K562 (cell line): ENCODE results near the gene FKBP8. TPM values are rescaled to one million over a fixed set of nuclear protein-coding genes. Genes with fewer than 3 reads are reported as not detected.

Experiments used
- ATF7 ChIP-seq: fragments of 450-650 bp; IDR thresholded peaks from 2 replicates; pipeline ENCODE4 v1.7.1; 2014; ENCODE audit warnings: mild to moderate bottlenecking, moderate library complexity
- ETV6 ChIP-seq, 3 experiments: fragments of 150-350 bp in 1 of 3; sonication (generic) in 1 of 3; formaldehyde crosslinking in 1 of 3; IDR thresholded peaks; 2 replicates each; pipeline versions ENCODE4 v1.6.1 to v1.8.0; 2014 to 2022; ENCODE audit warnings: borderline replicate concordance in 2 of 3, low read depth in 2 of 3, antibody characterized with exemption in 1 of 3, low read length in 1 of 3, mild to moderate bottlenecking in 1 of 3, missing genetic modification reagents in 1 of 3
- FOXM1 ChIP-seq, 2 experiments: fragments of 450-650 bp in 1 of 2; sonication (generic) in 1 of 2; formaldehyde crosslinking in 1 of 2; IDR thresholded peaks; 2 replicates each; pipeline versions ENCODE4 v1.6.1 to v1.9.0; 2017 to 2022; ENCODE audit warnings: low read depth in 2 of 2, mild to moderate bottlenecking in 2 of 2, missing genetic modification reagents in 1 of 2, moderate library complexity in 1 of 2
- NCOA6 ChIP-seq: fragments of 450-650 bp; IDR thresholded peaks from 2 replicates; pipeline ENCODE4 v1.6.1; 2017; ENCODE audit warnings: mild to moderate bottlenecking
- NR2F6 ChIP-seq: fragments of 450-650 bp; formaldehyde crosslinking; IDR thresholded peaks from 2 replicates; pipeline ENCODE4 v1.4.0; 2020; ENCODE audit warnings: mild to moderate bottlenecking
- PHTF2 ChIP-seq: fragments of 250-450 bp; sonication (Bioruptor Pico); IDR thresholded peaks from 2 replicates; pipeline ENCODE4 v1.5.0; 2021; ENCODE audit warnings: mild to moderate bottlenecking
- SAP30 ChIP-seq: fragments of 200-600 bp; sonication (generic); IDR thresholded peaks from 2 replicates; pipeline ENCODE4 v1.6.1; 2012; ENCODE audit warnings: borderline replicate concordance, low read depth, mild to moderate bottlenecking, moderate library complexity, low read length, control low read depth, inconsistent platforms; ENCODE audit not compliant: insufficient read depth, poor library complexity, severe bottlenecking
- SREBF1 ChIP-seq: fragments of 150-350 bp; IDR thresholded peaks from 2 replicates; pipeline ENCODE4 v1.6.1; 2014; ENCODE audit warnings: antibody characterized with exemption, low read depth, low read length, borderline replicate concordance
- ZNF165 ChIP-seq: fragments of 250-450 bp; sonication (Bioruptor Pico); IDR thresholded peaks from 2 replicates; pipeline ENCODE4 v1.4.0; 2020; ENCODE audit warnings: borderline replicate concordance
- ZNF239 ChIP-seq: fragments of 250-450 bp; sonication (Bioruptor Pico); IDR thresholded peaks from 2 replicates; pipeline ENCODE4 v1.4.0; 2020; ENCODE audit warnings: mild to moderate bottlenecking
- ZNF79 ChIP-seq: fragments of 250-450 bp; sonication (Bioruptor Pico); IDR thresholded peaks from 2 replicates; pipeline ENCODE4 v1.4.0; 2020; ENCODE audit warnings: low read depth, mild to moderate bottlenecking, moderate library complexity
- polyA plus RNA-seq, 8 experiments: library from polyadenylated mRNA; depleted of rRNA in 4 of 8; stranded (reverse) in 5 of 8; unstranded in 3 of 8; fragments of >200 nt; fragmentation: Nextera tagmentation in 2 of 8; fragmentation: Illumina TruSeq in 1 of 8; extraction: Ambion mirVana in 2 of 8; extraction: Trizol in 1 of 8; gene quantifications; 2 replicates each; pipeline versions ENCODE4 v1.2.1 to v1.2.3, GENCODE V29; 2011 to 2014; ENCODE audit warnings: inconsistent platforms in 1 of 8, missing spikeins in 1 of 8
- total RNA-seq, 7 experiments: library from RNA; depleted of rRNA in 6 of 7; stranded (reverse); fragments of >200 nt in 6 of 7; fragmentation: Illumina TruSeq in 2 of 7; extraction: Trizol in 2 of 7; gene quantifications; 2 replicates each; pipeline versions ENCODE4 v1.2.1 to v1.2.3, GENCODE V29; 2011 to 2021; ENCODE audit warnings: low replicate concordance in 1 of 7
- TF ChIP-seq, protein P1 (sequence below), 2 experiments: fragments of 200-800 bp in 1 of 2; sonication (Bioruptor generic) in 1 of 2; sonication (generic) in 1 of 2; formaldehyde crosslinking in 1 of 2; IDR thresholded peaks in 1 of 2; conservative IDR thresholded peaks in 1 of 2; 2 replicates each; pipeline versions ENCODE4 v1.5.0 to v1.6.1; 2016 to 2020; ENCODE audit warnings: missing compliant biosample characterization in 1 of 2, missing genetic modification characterization in 1 of 2, missing genetic modification reagents in 1 of 2
- TF ChIP-seq, protein P2 (sequence below): IDR thresholded peaks from 2 replicates; pipeline ENCODE4 v1.6.1; 2011; ENCODE audit warnings: borderline replicate concordance, low read depth, mild to moderate bottlenecking, moderate library complexity, low read length; ENCODE audit not compliant: insufficient read depth, poor library complexity, severe bottlenecking
- TF ChIP-seq, protein P3 (sequence below): fragments of 200-800 bp; sonication (Bioruptor generic); IDR thresholded peaks from 2 replicates; pipeline ENCODE4 v1.6.1; 2017; ENCODE audit warnings: missing genetic modification characterization, missing compliant biosample characterization
- TF ChIP-seq, protein P4 (sequence below), 2 experiments: fragments of 450-650 bp in 1 of 2; IDR thresholded peaks; 2 replicates each; pipeline ENCODE4 v1.6.1; 2011 to 2017; ENCODE audit warnings: low read depth in 2 of 2, antibody characterized with exemption in 1 of 2, borderline replicate concordance in 1 of 2, low read length in 1 of 2, mild to moderate bottlenecking in 1 of 2, mixed read lengths in 1 of 2; ENCODE audit not compliant: control insufficient read depth in 1 of 2
- TF ChIP-seq, protein P5 (sequence below): sonication (generic); formaldehyde crosslinking; IDR thresholded peaks from 2 replicates; pipeline ENCODE4 v1.8.0; 2022; ENCODE audit warnings: missing genetic modification reagents, mild to moderate bottlenecking, borderline replicate concordance

The FKBP8 gene
- total and polyA plus RNA-seq, 9 of the 15 experiments (the other 6 are each of a cell fraction or from before 2014, with no cell fraction given): 0.46 to 236 (median 104) TPM

DNA sequence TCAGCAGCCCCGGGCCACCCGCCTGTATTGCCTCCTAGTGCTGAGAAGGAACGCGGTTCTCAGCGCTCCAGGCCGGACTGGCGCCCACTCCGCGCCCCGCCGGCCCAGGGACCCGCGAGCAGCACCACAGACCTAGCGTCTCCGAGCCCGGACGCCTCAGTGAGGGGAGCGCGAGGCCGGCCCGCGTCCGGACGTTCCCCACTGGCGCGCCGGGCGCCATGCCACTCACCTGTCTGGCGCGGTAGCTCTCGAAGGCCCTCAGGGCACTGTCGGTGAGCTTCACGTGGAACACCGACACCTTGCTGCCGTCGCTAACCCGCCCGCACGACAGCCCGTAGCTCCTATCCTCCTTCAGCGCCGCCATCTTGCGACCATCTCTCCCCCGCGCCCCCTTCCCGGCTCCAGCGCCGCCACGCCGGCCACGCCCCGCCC lies 21.7 kb downstream of the FKBP8 start, which contains the start of gene ELL (continued):
- TF ChIP-seq, protein P1, sequence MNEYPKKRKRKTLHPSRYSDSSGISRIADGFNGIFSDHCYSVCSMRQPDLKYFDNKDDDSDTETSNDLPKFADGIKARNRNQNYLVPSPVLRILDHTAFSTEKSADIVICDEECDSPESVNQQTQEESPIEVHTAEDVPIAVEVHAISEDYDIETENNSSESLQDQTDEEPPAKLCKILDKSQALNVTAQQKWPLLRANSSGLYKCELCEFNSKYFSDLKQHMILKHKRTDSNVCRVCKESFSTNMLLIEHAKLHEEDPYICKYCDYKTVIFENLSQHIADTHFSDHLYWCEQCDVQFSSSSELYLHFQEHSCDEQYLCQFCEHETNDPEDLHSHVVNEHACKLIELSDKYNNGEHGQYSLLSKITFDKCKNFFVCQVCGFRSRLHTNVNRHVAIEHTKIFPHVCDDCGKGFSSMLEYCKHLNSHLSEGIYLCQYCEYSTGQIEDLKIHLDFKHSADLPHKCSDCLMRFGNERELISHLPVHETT (CRISPR knock-in tag; conservative IDR thresholded peaks at IDR 0.05 in 1 of 2, IDR thresholded peaks at IDR 0.05 in 1 of 2): peak in 1 of 2 experiments; percentile 35; a peak in 2 of 4 replicates
- TF ChIP-seq NR2F6 (CRISPR knock-in tag) (no peak), ZNF239 (CRISPR knock-in tag) (no peak), ZNF79 (CRISPR knock-in tag) (no peak), ETV6 (IDR thresholded peaks at IDR 0.05; ENCODE audit: borderline replicate concordance in 1 of 2, low read depth in 2 of 2, low read length in 1 of 2) (no peak), ETV6 (CRISPR knock-in tag; IDR thresholded peaks at IDR 0.05; ENCODE audit: borderline replicate concordance) (no peak; the same call in 1 of the 2 replicates), FOXM1 (IDR thresholded peaks at IDR 0.05; ENCODE audit: low read depth) (no peak), FOXM1 (CRISPR knock-in tag; IDR thresholded peaks at IDR 0.05; ENCODE audit: low read depth) (no peak), ZNF165 (CRISPR knock-in tag) (no peak), NCOA6 (no peak), SREBF1 (no peak), ATF7 (no peak), SAP30 (peak; percentile 93), PHTF2 (CRISPR knock-in tag) (no peak)
- TF ChIP-seq, protein P2, sequence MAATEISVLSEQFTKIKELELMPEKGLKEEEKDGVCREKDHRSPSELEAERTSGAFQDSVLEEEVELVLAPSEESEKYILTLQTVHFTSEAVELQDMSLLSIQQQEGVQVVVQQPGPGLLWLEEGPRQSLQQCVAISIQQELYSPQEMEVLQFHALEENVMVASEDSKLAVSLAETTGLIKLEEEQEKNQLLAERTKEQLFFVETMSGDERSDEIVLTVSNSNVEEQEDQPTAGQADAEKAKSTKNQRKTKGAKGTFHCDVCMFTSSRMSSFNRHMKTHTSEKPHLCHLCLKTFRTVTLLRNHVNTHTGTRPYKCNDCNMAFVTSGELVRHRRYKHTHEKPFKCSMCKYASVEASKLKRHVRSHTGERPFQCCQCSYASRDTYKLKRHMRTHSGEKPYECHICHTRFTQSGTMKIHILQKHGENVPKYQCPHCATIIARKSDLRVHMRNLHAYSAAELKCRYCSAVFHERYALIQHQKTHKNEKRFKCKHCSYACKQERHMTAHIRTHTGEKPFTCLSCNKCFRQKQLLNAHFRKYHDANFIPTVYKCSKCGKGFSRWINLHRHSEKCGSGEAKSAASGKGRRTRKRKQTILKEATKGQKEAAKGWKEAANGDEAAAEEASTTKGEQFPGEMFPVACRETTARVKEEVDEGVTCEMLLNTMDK: no peak
- TF ChIP-seq, protein P3, sequence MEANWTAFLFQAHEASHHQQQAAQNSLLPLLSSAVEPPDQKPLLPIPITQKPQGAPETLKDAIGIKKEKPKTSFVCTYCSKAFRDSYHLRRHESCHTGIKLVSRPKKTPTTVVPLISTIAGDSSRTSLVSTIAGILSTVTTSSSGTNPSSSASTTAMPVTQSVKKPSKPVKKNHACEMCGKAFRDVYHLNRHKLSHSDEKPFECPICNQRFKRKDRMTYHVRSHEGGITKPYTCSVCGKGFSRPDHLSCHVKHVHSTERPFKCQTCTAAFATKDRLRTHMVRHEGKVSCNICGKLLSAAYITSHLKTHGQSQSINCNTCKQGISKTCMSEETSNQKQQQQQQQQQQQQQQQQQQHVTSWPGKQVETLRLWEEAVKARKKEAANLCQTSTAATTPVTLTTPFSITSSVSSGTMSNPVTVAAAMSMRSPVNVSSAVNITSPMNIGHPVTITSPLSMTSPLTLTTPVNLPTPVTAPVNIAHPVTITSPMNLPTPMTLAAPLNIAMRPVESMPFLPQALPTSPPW (CRISPR knock-in tag): peak; percentile 81
- TF ChIP-seq, protein P4, sequence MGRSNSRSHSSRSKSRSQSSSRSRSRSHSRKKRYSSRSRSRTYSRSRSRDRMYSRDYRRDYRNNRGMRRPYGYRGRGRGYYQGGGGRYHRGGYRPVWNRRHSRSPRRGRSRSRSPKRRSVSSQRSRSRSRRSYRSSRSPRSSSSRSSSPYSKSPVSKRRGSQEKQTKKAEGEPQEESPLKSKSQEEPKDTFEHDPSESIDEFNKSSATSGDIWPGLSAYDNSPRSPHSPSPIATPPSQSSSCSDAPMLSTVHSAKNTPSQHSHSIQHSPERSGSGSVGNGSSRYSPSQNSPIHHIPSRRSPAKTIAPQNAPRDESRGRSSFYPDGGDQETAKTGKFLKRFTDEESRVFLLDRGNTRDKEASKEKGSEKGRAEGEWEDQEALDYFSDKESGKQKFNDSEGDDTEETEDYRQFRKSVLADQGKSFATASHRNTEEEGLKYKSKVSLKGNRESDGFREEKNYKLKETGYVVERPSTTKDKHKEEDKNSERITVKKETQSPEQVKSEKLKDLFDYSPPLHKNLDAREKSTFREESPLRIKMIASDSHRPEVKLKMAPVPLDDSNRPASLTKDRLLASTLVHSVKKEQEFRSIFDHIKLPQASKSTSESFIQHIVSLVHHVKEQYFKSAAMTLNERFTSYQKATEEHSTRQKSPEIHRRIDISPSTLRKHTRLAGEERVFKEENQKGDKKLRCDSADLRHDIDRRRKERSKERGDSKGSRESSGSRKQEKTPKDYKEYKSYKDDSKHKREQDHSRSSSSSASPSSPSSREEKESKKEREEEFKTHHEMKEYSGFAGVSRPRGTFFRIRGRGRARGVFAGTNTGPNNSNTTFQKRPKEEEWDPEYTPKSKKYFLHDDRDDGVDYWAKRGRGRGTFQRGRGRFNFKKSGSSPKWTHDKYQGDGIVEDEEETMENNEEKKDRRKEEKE (IDR thresholded peaks at IDR 0.05; ENCODE audit: borderline replicate concordance in 1 of 2, control insufficient read depth in 1 of 2, low read depth in 2 of 2, low read length in 1 of 2): no peak
- TF ChIP-seq, protein P5, sequence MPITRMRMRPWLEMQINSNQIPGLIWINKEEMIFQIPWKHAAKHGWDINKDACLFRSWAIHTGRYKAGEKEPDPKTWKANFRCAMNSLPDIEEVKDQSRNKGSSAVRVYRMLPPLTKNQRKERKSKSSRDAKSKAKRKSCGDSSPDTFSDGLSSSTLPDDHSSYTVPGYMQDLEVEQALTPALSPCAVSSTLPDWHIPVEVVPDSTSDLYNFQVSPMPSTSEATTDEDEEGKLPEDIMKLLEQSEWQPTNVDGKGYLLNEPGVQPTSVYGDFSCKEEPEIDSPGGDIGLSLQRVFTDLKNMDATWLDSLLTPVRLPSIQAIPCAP: no peak
